Brain microvascular endothelial cell (primary cell): ENCODE results near the gene ACO2.
"Not testable (repeated sequence)": the region's sequence is repeated elsewhere in the genome, so short reads cannot be mapped to it uniquely, and the experiment has no call there.

Source experiments
- DNase-seq: peaks from one replicate; pipeline ENCODE4 v3.0.0-alpha.2; 2020
- H3K27ac ChIP-seq: fragments of 250-450 bp; sonication (Bioruptor Pico); 2 replicates; pipeline ENCODE4 v1.5.1; 2020; ENCODE audit warnings: mild to moderate bottlenecking, moderate library complexity
- H3K27me3 ChIP-seq: fragments of 250-450 bp; sonication (Bioruptor Pico); replicated peaks from 2 replicates; pipeline ENCODE4 v1.5.1; 2020; ENCODE audit warnings: mild to moderate bottlenecking
- H3K36me3 ChIP-seq: fragments of 250-450 bp; sonication (Bioruptor Pico); replicated peaks from 2 replicates; pipeline ENCODE4 v1.5.1; 2020; ENCODE audit warnings: mild to moderate bottlenecking
- H3K4me3 ChIP-seq: 2 replicates; pipeline ENCODE4 v1.5.1; 2011; ENCODE audit warnings: low read depth, mild to moderate bottlenecking, control low read depth, low read length, moderate library complexity
- in situ Hi-C: cut with HindIII; loops from 2 replicates; pipeline ENCODE4 v1.10.0; 2017; ENCODE audit warnings: low sequenced_read_pairs, low pct_ligation_motif_present
- TF ChIP-seq, protein P1 (sequence below): IDR thresholded peaks from 2 replicates; pipeline ENCODE4 v1.5.1; 2011; ENCODE audit warnings: low read depth, mild to moderate bottlenecking, moderate library complexity, low read length, control low read depth, inconsistent platforms; ENCODE audit errors: missing control alignments

The ACO2 gene

DNA sequence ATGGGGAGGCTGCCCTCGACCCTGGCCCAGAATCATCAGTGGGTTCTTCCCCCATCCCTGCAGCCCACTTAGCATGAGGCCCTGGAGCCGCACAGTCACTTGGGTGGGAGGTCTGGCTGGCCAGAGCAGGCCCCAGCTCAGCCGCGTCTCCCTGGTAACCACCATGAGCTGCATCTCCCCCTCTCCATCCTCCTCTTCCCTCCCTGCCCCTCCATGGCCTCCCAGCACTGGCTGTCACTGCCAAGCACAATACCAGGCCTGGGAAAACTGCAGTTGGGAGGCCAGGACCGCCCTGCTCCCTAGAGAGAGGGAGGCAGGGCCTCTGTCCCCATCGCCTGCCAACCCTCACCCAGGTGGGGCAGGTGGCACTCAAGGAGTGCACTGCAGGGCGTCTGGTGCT, 99.9 kb downstream of the ACO2 start:
- Histone ChIP-seq H3K27me3 (no peaks in the 10 kb centered on the region), H3K27ac (no peak overlapping the region), H3K36me3 (no peaks in the 10 kb centered on the region), H3K4me3 (no peak overlapping the region)
- DNase-seq = no peak
- in situ Hi-C loops = no loop called here
- TF ChIP-seq, protein P1, sequence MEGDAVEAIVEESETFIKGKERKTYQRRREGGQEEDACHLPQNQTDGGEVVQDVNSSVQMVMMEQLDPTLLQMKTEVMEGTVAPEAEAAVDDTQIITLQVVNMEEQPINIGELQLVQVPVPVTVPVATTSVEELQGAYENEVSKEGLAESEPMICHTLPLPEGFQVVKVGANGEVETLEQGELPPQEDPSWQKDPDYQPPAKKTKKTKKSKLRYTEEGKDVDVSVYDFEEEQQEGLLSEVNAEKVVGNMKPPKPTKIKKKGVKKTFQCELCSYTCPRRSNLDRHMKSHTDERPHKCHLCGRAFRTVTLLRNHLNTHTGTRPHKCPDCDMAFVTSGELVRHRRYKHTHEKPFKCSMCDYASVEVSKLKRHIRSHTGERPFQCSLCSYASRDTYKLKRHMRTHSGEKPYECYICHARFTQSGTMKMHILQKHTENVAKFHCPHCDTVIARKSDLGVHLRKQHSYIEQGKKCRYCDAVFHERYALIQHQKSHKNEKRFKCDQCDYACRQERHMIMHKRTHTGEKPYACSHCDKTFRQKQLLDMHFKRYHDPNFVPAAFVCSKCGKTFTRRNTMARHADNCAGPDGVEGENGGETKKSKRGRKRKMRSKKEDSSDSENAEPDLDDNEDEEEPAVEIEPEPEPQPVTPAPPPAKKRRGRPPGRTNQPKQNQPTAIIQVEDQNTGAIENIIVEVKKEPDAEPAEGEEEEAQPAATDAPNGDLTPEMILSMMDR = no peak

DNA sequence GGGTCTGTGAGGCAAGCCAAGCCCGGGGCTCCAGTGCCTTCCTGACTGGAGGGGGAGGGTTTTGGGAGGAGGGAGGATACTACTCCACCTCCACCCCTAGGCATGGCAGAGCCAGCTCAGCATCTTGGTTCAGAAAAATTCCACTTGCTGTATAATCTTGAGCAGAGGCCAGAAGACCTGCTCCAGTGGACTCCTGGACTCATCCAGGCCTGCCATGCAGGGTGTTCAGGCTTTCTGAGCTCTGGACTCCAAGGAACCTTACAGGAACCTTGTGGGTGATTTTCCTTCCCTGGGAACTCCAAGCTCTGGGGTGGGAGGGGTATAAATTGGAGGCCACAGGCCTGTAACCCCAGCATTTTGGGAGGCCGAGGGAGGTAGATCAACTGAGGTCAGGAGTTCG, 101.3 kb downstream of the ACO2 start:
- Histone ChIP-seq H3K27me3 (no peaks in the 10 kb centered on the region), H3K4me3 (no peak overlapping the region), H3K36me3 (no peaks in the 10 kb centered on the region), H3K27ac (no peak overlapping the region)
- in situ Hi-C loops = no loop called here
- no peak for DNase-seq
- TF ChIP-seq, protein P1 = no peak

DNA sequence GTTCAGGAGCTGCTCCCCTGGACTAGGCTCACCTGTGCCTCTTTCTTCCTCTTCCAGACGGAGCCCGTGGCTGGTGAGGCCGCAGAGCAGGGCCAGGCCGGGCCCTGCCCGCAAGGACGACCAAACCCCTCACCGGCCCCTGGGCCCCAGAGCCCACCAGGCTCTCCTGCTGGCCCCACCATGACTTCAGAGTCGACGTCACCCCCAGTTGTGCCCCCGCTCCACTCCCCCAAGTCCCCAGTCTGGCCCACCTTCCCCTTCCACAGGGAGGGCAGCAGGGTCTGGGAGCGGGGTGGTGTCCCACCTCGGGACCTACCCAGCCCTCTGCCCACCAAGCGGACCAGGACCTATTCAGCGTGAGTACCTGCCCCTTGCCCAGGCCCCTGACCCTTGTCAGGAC, 102.9 kb downstream of the ACO2 start:
- no peak overlapping the region for H3K4me3 ChIP-seq
- peaks cover 4% of the 10 kb centered on the region for H3K36me3 ChIP-seq
- TF ChIP-seq, protein P1 = no peak
- no peaks in the 10 kb centered on the region for H3K27me3 ChIP-seq
- DNase-seq = no peak
- in situ Hi-C loops = no loop called here
- no peak overlapping the region for H3K27ac ChIP-seq

DNA sequence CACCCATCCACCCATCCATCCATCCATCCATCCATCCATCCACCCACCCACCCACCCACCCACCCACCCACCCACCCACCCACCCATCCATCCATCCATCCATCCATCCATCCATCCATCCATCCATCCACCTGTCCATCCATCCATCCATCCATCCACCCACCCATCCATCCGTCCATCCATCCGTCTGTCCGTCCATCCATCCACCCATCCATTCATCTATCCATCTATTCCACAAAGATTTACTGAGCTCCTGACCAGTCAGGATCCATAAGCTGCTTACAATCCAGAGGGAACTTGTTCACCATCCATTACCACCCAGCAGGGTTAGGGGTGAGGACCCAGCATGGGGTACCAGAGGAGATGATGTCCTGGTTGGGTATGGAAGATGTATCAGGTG, 103.4 kb downstream of the ACO2 start:
- DNase-seq, H3K4me3 ChIP-seq, H3K36me3 ChIP-seq, H3K27me3 ChIP-seq, in situ Hi-C loops, H3K27ac ChIP-seq: not testable (repeated sequence)

DNA sequence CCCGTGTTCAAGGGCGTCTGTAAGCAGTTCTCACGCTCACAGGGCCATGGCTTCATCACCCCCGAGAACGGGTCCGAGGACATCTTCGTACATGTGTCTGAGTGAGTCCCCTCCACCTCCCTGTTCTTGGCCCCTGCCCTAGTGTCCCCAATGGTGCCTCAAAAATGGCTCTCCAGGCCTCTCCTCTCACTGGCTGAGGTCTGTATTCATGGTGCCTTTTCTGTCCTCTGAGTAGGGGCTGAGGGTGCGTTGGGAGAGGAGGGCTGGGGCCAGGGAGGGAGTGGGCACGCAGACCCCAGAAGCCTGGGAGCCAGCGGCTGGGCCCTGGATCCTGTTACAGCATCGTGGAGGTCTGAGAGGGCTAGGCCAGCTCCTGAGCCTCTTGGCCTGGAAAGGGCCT, 104.8 kb downstream of the ACO2 start:
- no peaks in the 10 kb centered on the region for H3K27me3 ChIP-seq
- no peak for DNase-seq
- in situ Hi-C loops = no loop called here
- peaks cover 10% of the 10 kb centered on the region for H3K36me3 ChIP-seq
- no peak overlapping the region for H3K27ac ChIP-seq
- TF ChIP-seq, protein P1 = no peak
- H3K4me3 ChIP-seq = no peak overlapping the region

DNA sequence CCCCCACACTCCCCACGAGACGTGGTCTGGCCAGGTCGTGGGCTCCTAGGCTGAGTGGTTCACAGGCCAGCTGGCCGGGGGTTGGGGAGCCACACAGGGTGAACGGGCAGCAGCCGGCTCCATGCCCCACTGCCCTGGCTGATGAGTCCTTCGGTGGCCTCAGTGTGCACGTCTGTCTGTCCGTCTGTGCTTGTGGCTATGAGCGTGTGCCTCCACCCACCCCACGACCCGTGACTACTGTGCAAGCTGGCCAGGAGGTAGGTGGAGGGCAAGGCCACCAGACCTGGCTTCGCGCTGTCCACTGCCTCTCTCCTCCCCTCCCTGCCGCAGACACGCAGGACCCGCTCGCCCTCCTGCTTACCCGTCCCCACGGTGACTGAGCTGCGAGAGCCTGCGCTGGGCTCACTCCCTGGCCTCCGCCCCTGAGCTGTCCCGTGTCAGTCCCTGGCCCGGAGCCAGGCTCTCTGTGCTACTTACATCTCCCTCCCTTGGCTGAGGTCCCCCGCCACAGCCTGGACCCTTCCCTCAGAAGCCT, 106.0 kb downstream of the ACO2 start:
- no peak overlapping the region for H3K27ac ChIP-seq
- H3K4me3 ChIP-seq = no peak overlapping the region
- in situ Hi-C loops = no loop called here
- no peaks in the 10 kb centered on the region for H3K27me3 ChIP-seq
- TF ChIP-seq, protein P1 = no peak
- peaks cover 20% of the 10 kb centered on the region for H3K36me3 ChIP-seq
- no peak for DNase-seq
